Metanephros (tissue), 1 donor: ENCODE data around the gene CNMD. TPM values are rescaled to one million over a fixed set of nuclear protein-coding genes. Genes with fewer than 3 reads are reported as not detected.

Experiments used
- total RNA-seq: library from RNA; depleted of rRNA; stranded (reverse); fragments of >200 nt; gene quantifications from one replicate; pipeline ENCODE4 v1.2.3, GENCODE V29; 2014

CNMD gene
- total RNA-seq, result 0.41 TPM

GRCh38 chr13:52739468-52740071 lies at the start of gene CNMD:
TSS of gene CNMD (minus strand) at chr13:52739820. CDS start at chr13:52739701, 119 bp downstream.

Other genes with a start within 250 kb of the CNMD start
- 3.7 TPM for gene HNRNPA1L2, start 97.4 kb downstream of the CNMD start, total RNA-seq
- gene SUGT1, start 87.0 kb downstream of the CNMD start, total RNA-seq, result 46.6 TPM
- gene PCDH8, start 108.8 kb upstream of the CNMD start, total RNA-seq, result 0.82 TPM